ENCODE results near the gene CBLN2. TPM values are rescaled to one million over a fixed set of nuclear protein-coding genes. Genes with fewer than 3 reads are reported as not detected.

The CBLN2 gene
- total RNA-seq, 2 donors from 2014 or later = not detected

DNA sequence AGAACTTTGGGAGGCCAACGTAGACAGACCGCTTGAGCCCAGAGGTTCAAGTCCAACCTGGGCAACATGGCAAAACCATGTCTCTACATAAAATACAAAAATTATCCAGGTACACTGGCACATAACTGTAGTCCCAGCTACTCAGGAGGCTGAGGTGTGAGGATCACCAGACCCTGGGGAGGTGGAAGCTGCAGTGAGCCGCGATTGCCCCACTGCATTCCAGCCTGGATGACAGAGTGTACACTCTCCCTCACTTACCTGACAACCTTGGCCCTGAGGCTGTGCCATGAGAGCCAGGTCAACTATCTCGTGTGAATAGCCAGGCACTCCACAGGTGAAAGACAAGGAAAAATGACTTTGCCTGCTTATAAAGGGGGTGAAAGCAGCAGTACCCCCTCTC lies 39.3 kb downstream of the CBLN2 start:
- TF ChIP-seq POLR2A (IDR thresholded peaks at IDR 0.05) = no peak
- TF ChIP-seq, protein P1, sequence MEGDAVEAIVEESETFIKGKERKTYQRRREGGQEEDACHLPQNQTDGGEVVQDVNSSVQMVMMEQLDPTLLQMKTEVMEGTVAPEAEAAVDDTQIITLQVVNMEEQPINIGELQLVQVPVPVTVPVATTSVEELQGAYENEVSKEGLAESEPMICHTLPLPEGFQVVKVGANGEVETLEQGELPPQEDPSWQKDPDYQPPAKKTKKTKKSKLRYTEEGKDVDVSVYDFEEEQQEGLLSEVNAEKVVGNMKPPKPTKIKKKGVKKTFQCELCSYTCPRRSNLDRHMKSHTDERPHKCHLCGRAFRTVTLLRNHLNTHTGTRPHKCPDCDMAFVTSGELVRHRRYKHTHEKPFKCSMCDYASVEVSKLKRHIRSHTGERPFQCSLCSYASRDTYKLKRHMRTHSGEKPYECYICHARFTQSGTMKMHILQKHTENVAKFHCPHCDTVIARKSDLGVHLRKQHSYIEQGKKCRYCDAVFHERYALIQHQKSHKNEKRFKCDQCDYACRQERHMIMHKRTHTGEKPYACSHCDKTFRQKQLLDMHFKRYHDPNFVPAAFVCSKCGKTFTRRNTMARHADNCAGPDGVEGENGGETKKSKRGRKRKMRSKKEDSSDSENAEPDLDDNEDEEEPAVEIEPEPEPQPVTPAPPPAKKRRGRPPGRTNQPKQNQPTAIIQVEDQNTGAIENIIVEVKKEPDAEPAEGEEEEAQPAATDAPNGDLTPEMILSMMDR (IDR thresholded peaks at IDR 0.05) = no peak
- WGBS, 2 donors = 77% methylated on average over 5 of the region's 5 CpGs
- no peaks in the 10 kb centered on the region for H3K27me3 ChIP-seq
- no peaks in the 10 kb centered on the region for H3K4me1 ChIP-seq
- intact Hi-C loops (cut with DNase I) = no loop called here
- DNase-seq = no peak
- no peak for ATAC-seq
- H3K9me3 ChIP-seq = no peaks in the 10 kb centered on the region
- H3K36me3 ChIP-seq (replicated peaks in 1 of 2; ENCODE audit: insufficient read depth in 1 of 2, low read depth in 2 of 2) = no peaks in the 10 kb centered on the region
- H3K4me3 ChIP-seq = no peak overlapping the region
- no peak overlapping the region for H3K27ac ChIP-seq

DNA sequence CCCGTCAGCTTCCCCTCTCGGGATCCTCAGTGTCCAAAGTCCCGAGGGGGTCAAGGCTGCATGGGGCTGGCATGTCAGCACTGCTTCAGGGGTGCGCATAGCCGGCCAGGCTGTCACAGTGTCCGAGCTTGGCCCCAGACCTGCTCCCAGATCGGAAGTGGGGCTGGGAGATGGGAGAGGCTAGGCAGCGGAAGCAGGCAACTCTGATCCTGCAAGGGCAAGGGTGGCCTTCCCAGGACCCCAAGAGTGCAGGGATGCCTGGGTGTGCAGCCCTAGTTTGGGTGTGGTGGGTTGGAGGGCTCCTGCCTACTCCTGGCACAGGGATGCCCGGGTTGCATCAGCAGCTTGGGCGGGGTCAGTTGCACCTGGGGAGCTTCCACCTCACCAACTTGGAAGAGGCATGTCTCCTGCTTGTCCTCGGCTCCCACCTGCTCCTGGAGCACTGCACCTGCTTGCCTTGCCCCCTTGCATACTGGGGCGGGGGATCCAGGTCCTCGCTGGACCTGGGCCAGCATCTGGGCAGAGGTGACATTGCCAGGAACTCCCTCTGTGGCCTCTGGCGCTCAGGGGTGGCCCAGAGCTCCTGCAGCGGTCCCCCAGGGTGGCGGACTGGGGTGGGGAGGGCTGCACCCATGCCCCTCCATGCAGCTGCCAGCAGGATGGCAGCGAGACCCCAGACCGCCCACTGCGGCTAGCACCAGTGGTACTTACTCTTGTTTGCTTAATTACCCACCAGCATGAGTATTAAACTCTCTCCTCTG lies 41.3 kb downstream of the CBLN2 start:
- no peak for TF ChIP-seq POLR2A (IDR thresholded peaks at IDR 0.05)
- TF ChIP-seq, protein P1 (IDR thresholded peaks at IDR 0.05) = no peak
- Histone ChIP-seq H3K4me1 (no peaks in the 10 kb centered on the region), H3K36me3 (replicated peaks in 1 of 2; ENCODE audit: insufficient read depth in 1 of 2, low read depth in 2 of 2) (no peaks in the 10 kb centered on the region), H3K27me3 (no peaks in the 10 kb centered on the region), H3K27ac (no peak overlapping the region), H3K4me3 (no peak overlapping the region), H3K9me3 (no peaks in the 10 kb centered on the region)
- 73 to 80% methylated on average over 10 to 18 of the region's 19 CpGs for WGBS, 2 donors
- intact Hi-C loops (cut with DNase I) = no loop called here
- no peak for ATAC-seq
- no peak for DNase-seq

DNA sequence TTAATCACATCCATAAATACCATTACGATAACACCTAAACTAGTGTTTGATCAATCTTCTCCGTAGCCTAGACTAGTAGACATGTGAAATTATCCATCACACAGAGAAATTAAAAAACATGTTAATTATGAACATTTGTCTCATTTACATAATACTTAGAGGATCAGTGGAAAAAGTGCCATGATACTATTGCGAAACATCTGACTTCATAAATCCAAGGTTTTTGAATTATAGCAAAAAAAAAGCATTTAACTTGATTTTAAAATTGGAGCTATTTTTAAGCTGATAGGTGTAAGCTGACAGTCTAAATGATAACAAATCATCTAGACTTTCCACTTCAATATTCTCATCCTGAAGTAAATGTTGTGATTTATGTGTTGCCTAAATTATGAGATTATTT lies 51.6 kb downstream of the CBLN2 start:
- ATAC-seq (no peak), DNase-seq (no peak)
- H3K4me1 ChIP-seq = no peaks in the 10 kb centered on the region
- WGBS, 2 donors = 76 to 83% methylated on average over 3 of the region's 3 CpGs
- no peak overlapping the region for H3K4me3 ChIP-seq
- H3K9me3 ChIP-seq = no peaks in the 10 kb centered on the region
- H3K36me3 ChIP-seq (replicated peaks in 1 of 2; ENCODE audit: insufficient read depth in 1 of 2, low read depth in 2 of 2) = no peaks in the 10 kb centered on the region
- H3K27me3 ChIP-seq = no peaks in the 10 kb centered on the region
- no peak overlapping the region for H3K27ac ChIP-seq
- TF ChIP-seq, protein P1 (IDR thresholded peaks at IDR 0.05) = no peak
- no peak for TF ChIP-seq POLR2A (IDR thresholded peaks at IDR 0.05)
- intact Hi-C loops (cut with DNase I) = no loop called here
